SKM-1 treated with dmso at 0.1 percent for 144 hours (cell line): ENCODE results near the gene HDAC4.

Source experiments
- DNase-seq: peaks from one replicate; lab custom pipeline; 2025; ENCODE audit not compliant: unreplicated experiment; lab: John Stamatoyannopoulos, UW

Gene HDAC4

GRCh38 chr2:239024226-239024625 lies 376.6 kb downstream of the HDAC4 start:
- no peak for DNase-seq

- no peak for DNase-seq
These were observed 378.2 kb downstream of the HDAC4 start for GRCh38 chr2:239022437-239023260.

GRCh38 chr2:239021651-239022436 lies 379.0 kb downstream of the HDAC4 start:
- no peak for DNase-seq

GRCh38 chr2:239021224-239021623 lies 379.6 kb downstream of the HDAC4 start:
- no peak for DNase-seq

GRCh38 chr2:239020541-239021041 lies 380.2 kb downstream of the HDAC4 start:
- DNase-seq: no peak

- DNase-seq: no peak
These were observed 381.6 kb downstream of the HDAC4 start for GRCh38 chr2:239019183-239019581.

GRCh38 chr2:239018271-239019182 lies 382.3 kb downstream of the HDAC4 start:
- DNase-seq: no peak

- no peak for DNase-seq
These were observed 383.2 kb downstream of the HDAC4 start for GRCh38 chr2:239017491-239018098.

- no peak for DNase-seq
These were observed 384.7 kb downstream of the HDAC4 start for GRCh38 chr2:239015901-239016675.

GRCh38 chr2:239015218-239015900 lies 385.5 kb downstream of the HDAC4 start:
- no peak for DNase-seq

GRCh38 chr2:239014458-239015217 lies 386.2 kb downstream of the HDAC4 start:
- no peak for DNase-seq

- no peak for DNase-seq
These were observed 387.2 kb downstream of the HDAC4 start for GRCh38 chr2:239013678-239013976.

- no peak for DNase-seq
These were observed 387.7 kb downstream of the HDAC4 start for GRCh38 chr2:239012936-239013677.

GRCh38 chr2:239012228-239012627 lies 388.6 kb downstream of the HDAC4 start:
- no peak for DNase-seq

- no peak for DNase-seq
These were observed 391.2 kb downstream of the HDAC4 start for GRCh38 chr2:239009589-239009961.

GRCh38 chr2:239008677-239009588 lies 391.9 kb downstream of the HDAC4 start:
- DNase-seq: no peak

- no peak for DNase-seq
These were observed 392.8 kb downstream of the HDAC4 start for GRCh38 chr2:239008004-239008403.
